Activated naive CD4-positive, alpha-beta T cell treated with anti-CD3 and anti-CD28 coated beads, Interleukin-2, amount 50 U/mL, for 16 hours (primary cell): ENCODE measurements around the gene ISOC2.
A peak's percentile ranks its signal among the peaks of the same experiment; 100 is the strongest.
"Not testable (repeated sequence)": the region's sequence is repeated elsewhere in the genome, so short reads cannot be mapped to it uniquely, and the experiment has no call there.

ENCODE experiments used
- DNase-seq: peaks from one replicate; pipeline ENCODE4 v3.0.0-alpha.2; 2020

ISOC2 gene

GRCh38 chr19:55437410-55437809 lies 24.0 kb downstream of the ISOC2 start:
- no peak for DNase-seq

- DNase-seq = no peak
Observed at GRCh38 chr19:55436847-55437246, 24.6 kb downstream of the ISOC2 start.

- DNase-seq = no peak
Observed at GRCh38 chr19:55435020-55435419, 26.4 kb downstream of the ISOC2 start.

- DNase-seq = no peak
Observed at GRCh38 chr19:55434356-55434919, 27.0 kb downstream of the ISOC2 start.

- no peak for DNase-seq
Observed at GRCh38 chr19:55433292-55433691, 28.1 kb downstream of the ISOC2 start.

GRCh38 chr19:55432241-55432959 lies 29.0 kb downstream of the ISOC2 start:
- DNase-seq = no peak

GRCh38 chr19:55431183-55431582 lies 30.3 kb downstream of the ISOC2 start:
- DNase-seq = no peak

GRCh38 chr19:55426042-55426441 lies 35.4 kb downstream of the ISOC2 start:
- DNase-seq = no peak

- no peak for DNase-seq
Observed at GRCh38 chr19:55424518-55424917, 36.9 kb downstream of the ISOC2 start.

- no peak for DNase-seq
Observed at GRCh38 chr19:55423225-55424005, 38.0 kb downstream of the ISOC2 start.

- DNase-seq = not testable (repeated sequence)
Observed at GRCh38 chr19:55421281-55421680, 40.2 kb downstream of the ISOC2 start.

- DNase-seq = no peak
Observed at GRCh38 chr19:55419624-55420236, 41.7 kb downstream of the ISOC2 start.

GRCh38 chr19:55419103-55419502 lies 42.3 kb downstream of the ISOC2 start:
- no peak for DNase-seq

- DNase-seq = peak; percentile 44
Observed at GRCh38 chr19:55418185-55418584, 43.3 kb downstream of the ISOC2 start.

- DNase-seq = no peak
Observed at GRCh38 chr19:55410168-55410567, 51.3 kb downstream of the ISOC2 start.

- DNase-seq = not testable (repeated sequence)
Observed at GRCh38 chr19:55409179-55409578, 52.3 kb downstream of the ISOC2 start.

- DNase-seq = no peak
Observed at GRCh38 chr19:55408533-55408872, 52.9 kb downstream of the ISOC2 start.

- peak; percentile 97 for DNase-seq
Observed at GRCh38 chr19:55407800-55408532, 53.5 kb downstream of the ISOC2 start.

GRCh38 chr19:55407550-55407799 lies 54.0 kb downstream of the ISOC2 start, which contains the start of gene UBE2S:
UBE2S (minus strand) TSS chr19:55407788; CDS start chr19:55407589, 199 bp downstream.
- not testable (repeated sequence) for DNase-seq

GRCh38 chr19:55406826-55407549 lies 54.5 kb downstream of the ISOC2 start:
- peak; percentile 40 for DNase-seq

- no peak for DNase-seq
Observed at GRCh38 chr19:55406091-55406825, 55.2 kb downstream of the ISOC2 start.

- DNase-seq = no peak
Observed at GRCh38 chr19:55405638-55406037, 55.8 kb downstream of the ISOC2 start.
